Subcutaneous abdominal adipose tissue (tissue), 5 donors: ENCODE results near the gene DIP2C.

Experiments used
- H3K27ac ChIP-seq: one replicate; pipeline ENCODE4 v1.7.0; 2013; ENCODE audit warnings: low read depth, mild to moderate bottlenecking, inconsistent platforms, low read length, moderate library complexity
- H3K27me3 ChIP-seq, 5 donors: one replicate each; pipeline ENCODE4 v1.7.0; 2013; ENCODE audit warnings: low read length in 5 of 5, inconsistent platforms in 1 of 5; ENCODE audit not compliant: control insufficient read depth in 5 of 5, insufficient read depth in 4 of 5
- H3K36me3 ChIP-seq, 5 donors: one replicate each; pipeline ENCODE4 v1.7.0; 2013; ENCODE audit warnings: low read length in 5 of 5; ENCODE audit not compliant: control insufficient read depth in 5 of 5, insufficient read depth in 5 of 5
- H3K4me1 ChIP-seq, 5 donors: one replicate each; pipeline ENCODE4 v1.7.0; 2013; ENCODE audit warnings: low read length in 5 of 5, mild to moderate bottlenecking in 3 of 5, moderate library complexity in 1 of 5; ENCODE audit not compliant: control insufficient read depth in 5 of 5, insufficient read depth in 5 of 5
- H3K4me3 ChIP-seq, 5 donors: one replicate each; pipeline ENCODE4 v1.7.0; 2013; ENCODE audit warnings: low read length in 5 of 5, low read depth in 1 of 5
- H3K9ac ChIP-seq, 5 donors: one replicate each; pipeline ENCODE4 v1.7.0; 2013; ENCODE audit warnings: low read length in 5 of 5, mild to moderate bottlenecking in 4 of 5, moderate library complexity in 3 of 5
- H3K9me3 ChIP-seq, 5 donors: one replicate each; pipeline ENCODE4 v1.7.0; 2013; ENCODE audit warnings: low read length in 5 of 5; ENCODE audit not compliant: control insufficient read depth in 5 of 5
- donor health status: healthy.
- donor health status: healthy.
- donor health status: healthy.
- donor health status: healthy.
- donor health status: healthy.

Gene DIP2C

DNA sequence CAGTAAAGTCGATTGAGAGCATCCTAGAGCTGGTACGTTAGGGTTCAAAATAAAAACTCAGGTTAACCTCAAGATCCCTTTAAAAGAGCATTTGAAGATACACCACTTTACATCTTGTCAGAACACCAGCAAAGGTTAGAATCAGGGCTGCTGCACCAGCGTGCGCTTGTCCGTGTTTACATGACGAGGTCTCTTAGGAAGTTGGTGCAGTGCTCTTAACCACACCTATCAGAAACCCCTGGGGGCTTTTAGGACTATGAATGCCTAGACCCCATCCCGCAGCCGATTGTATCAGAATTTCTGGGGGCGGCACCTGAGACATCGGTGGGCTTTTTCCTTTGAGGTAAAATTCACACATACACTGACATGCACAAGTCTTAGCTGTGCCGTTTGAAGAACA, 456.6 kb downstream of the DIP2C start:
- no peak overlapping the region for H3K27ac ChIP-seq
- no peaks in the 10 kb centered on the region for H3K27me3 ChIP-seq
- H3K36me3 ChIP-seq: peaks cover 5 to 9% (median 8%) of the 10 kb centered on the region in 5 donors
- peaks cover 0 to 9% (median 0%) of the 10 kb centered on the region in 5 donors for H3K4me1 ChIP-seq
- no peak overlapping the region for H3K4me3 ChIP-seq
- no peaks in the 10 kb centered on the region for H3K9me3 ChIP-seq
- H3K9ac ChIP-seq: no peak overlapping the region

DNA sequence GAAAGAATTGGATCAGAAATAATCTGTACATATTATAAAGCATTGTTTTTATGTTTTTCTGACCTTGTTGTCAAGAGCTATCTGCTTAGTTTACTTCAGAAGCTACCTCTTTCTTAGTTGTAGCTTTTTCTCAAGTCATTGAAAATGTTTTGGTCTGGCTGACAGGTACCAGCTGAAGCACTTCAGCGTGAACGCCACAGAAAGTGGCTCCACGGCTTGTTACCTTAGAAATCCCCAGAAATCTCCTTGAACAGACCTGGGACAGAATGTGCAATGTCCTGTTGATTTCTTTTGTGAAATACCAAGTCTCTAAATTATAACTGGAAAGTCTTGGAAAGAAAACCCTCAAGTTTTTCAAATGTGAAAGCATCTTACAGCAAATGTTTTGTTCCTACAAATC, 457.4 kb downstream of the DIP2C start:
- no peaks in the 10 kb centered on the region for H3K9me3 ChIP-seq
- H3K27me3 ChIP-seq: no peaks in the 10 kb centered on the region
- H3K9ac ChIP-seq: no peak overlapping the region
- H3K36me3 ChIP-seq: peaks cover 0 to 6% (median 4%) of the 10 kb centered on the region in 5 donors
- no peak overlapping the region for H3K27ac ChIP-seq
- H3K4me1 ChIP-seq: peaks cover 0 to 9% (median 0%) of the 10 kb centered on the region in 5 donors
- H3K4me3 ChIP-seq: no peak overlapping the region

- Histone ChIP-seq H3K9ac (no peak overlapping the region), H3K4me3 (no peak overlapping the region), H3K9me3 (no peaks in the 10 kb centered on the region), H3K27me3 (no peaks in the 10 kb centered on the region), H3K36me3 (peaks cover 0 to 3% (median 0%) of the 10 kb centered on the region in 5 donors), H3K27ac (no peak overlapping the region), H3K4me1 (peaks cover 0 to 6% (median 2%) of the 10 kb centered on the region in 5 donors)
These were observed 458.7 kb downstream of the DIP2C start for GRCh38 chr10:230758-231157.

- Histone ChIP-seq H3K27ac (no peak overlapping the region), H3K9me3 (no peaks in the 10 kb centered on the region), H3K9ac (no peak overlapping the region), H3K4me1 (peaks cover 0 to 7% (median 0%) of the 10 kb centered on the region in 5 donors), H3K4me3 (no peak overlapping the region), H3K36me3 (no peaks in the 10 kb centered on the region), H3K27me3 (no peaks in the 10 kb centered on the region)
These were observed 461.1 kb downstream of the DIP2C start for GRCh38 chr10:228366-228765.

DNA sequence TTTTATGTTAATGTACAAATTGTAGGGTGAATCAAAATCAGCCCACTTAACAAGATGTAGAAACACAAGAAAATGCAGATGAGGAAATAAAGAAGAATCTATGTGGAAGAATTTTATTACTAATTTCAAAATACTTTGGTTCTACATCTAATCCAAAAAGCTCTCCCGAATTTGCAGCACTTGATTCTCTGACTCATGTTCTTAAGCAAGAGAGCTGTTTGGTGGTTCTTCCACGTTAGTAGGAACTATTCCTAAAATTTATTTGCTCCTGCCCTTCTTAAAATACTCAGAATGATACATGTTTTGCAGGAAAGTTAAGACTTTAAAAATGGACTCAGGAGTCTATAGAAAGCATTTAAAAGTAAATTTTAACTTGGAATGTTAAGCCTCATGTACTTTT, 462.5 kb downstream of the DIP2C start:
- Histone ChIP-seq H3K36me3 (no peaks in the 10 kb centered on the region), H3K27ac (no peak overlapping the region), H3K9ac (no peak overlapping the region), H3K4me1 (peaks cover 0 to 7% (median 0%) of the 10 kb centered on the region in 5 donors), H3K9me3 (no peaks in the 10 kb centered on the region), H3K27me3 (no peaks in the 10 kb centered on the region), H3K4me3 (no peak overlapping the region)

- Histone ChIP-seq H3K4me3 (no peak overlapping the region), H3K27ac (no peak overlapping the region), H3K9ac (no peak overlapping the region), H3K27me3 (no peaks in the 10 kb centered on the region), H3K36me3 (no peaks in the 10 kb centered on the region), H3K4me1 (peaks cover 0 to 7% (median 0%) of the 10 kb centered on the region in 5 donors), H3K9me3 (no peaks in the 10 kb centered on the region)
These were observed 463.4 kb downstream of the DIP2C start for GRCh38 chr10:226018-226417.

- Histone ChIP-seq H3K9me3 (no peaks in the 10 kb centered on the region), H3K4me1 (peaks cover 0 to 7% (median 0%) of the 10 kb centered on the region in 5 donors), H3K4me3 (no peak overlapping the region), H3K27ac (no peak overlapping the region), H3K36me3 (no peaks in the 10 kb centered on the region), H3K9ac (no peak overlapping the region), H3K27me3 (no peaks in the 10 kb centered on the region)
These were observed 464.9 kb downstream of the DIP2C start for GRCh38 chr10:224571-224970.
